Measurements from ENCODE around the gene YOD1. TPM values are rescaled to one million over a fixed set of nuclear protein-coding genes. Genes with fewer than 3 reads are reported as not detected.

Gene YOD1
- total RNA-seq, 1 donor from 2014 or later = 15.2 TPM

DNA sequence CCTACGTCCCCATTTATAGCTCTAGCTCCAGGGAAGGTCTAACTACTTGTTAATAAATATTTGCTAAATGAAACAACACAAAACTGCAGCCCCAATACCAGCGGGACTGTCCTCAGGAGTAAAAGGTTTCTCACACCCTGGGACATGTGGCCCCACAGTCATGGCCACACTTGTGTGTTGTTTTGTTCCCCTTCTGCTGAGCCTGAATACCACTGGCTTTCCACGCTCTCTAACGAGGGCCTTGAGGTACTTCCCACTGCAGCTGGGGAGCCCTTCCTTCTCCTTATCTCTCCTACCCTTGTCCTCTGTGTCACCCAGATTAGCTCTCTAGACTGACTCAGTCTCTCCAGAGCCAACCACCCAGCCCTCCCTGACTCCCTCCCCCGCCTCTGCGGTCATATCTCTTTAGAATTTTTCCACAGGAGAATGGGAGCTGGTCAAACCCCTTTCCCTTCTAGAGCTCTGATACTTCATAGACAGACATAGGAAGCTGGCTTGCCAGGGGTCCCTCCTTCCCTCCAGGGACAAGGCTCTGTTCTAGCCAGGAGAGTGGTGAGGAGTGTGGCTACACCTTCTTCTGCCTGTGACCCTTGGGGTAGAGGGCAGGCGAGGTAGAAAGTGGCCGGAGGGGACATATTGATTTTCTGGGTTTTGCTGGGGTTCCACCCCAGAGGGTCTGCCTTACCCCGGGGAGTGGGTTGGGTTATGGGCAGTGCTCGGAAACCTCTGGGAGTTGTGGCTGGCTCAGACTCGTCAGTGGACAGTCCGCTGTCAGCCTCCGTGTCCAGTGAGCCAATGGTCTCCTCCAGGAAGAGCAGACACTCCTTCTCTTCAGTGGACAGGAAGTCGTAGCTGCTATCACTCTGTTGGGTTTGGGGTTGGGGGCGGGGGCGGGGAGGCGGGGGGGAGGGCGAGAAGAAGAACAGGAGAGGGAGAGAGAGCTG is 26.5 kb downstream of the YOD1 start:
- Mint-ChIP-seq H3K4me1 (peaks cover 43% of the 10 kb centered on the region), H3K36me3 (ENCODE audit: low read depth) (no peaks in the 10 kb centered on the region), H3K9me3 (no peaks in the 10 kb centered on the region), H3K4me3 (no peak overlapping the region), H3K27me3 (ENCODE audit: low read depth) (peaks cover 3% of the 10 kb centered on the region), H3K27ac (ENCODE audit: unreplicated experiment) (peak overlapping the region; percentile 88)
- no peak for DNase-seq (ENCODE audit: low read depth, low spot score)
- TF ChIP-seq, protein P1, sequence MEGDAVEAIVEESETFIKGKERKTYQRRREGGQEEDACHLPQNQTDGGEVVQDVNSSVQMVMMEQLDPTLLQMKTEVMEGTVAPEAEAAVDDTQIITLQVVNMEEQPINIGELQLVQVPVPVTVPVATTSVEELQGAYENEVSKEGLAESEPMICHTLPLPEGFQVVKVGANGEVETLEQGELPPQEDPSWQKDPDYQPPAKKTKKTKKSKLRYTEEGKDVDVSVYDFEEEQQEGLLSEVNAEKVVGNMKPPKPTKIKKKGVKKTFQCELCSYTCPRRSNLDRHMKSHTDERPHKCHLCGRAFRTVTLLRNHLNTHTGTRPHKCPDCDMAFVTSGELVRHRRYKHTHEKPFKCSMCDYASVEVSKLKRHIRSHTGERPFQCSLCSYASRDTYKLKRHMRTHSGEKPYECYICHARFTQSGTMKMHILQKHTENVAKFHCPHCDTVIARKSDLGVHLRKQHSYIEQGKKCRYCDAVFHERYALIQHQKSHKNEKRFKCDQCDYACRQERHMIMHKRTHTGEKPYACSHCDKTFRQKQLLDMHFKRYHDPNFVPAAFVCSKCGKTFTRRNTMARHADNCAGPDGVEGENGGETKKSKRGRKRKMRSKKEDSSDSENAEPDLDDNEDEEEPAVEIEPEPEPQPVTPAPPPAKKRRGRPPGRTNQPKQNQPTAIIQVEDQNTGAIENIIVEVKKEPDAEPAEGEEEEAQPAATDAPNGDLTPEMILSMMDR (conservative IDR thresholded peaks at IDR 0.05) = no peak

DNA sequence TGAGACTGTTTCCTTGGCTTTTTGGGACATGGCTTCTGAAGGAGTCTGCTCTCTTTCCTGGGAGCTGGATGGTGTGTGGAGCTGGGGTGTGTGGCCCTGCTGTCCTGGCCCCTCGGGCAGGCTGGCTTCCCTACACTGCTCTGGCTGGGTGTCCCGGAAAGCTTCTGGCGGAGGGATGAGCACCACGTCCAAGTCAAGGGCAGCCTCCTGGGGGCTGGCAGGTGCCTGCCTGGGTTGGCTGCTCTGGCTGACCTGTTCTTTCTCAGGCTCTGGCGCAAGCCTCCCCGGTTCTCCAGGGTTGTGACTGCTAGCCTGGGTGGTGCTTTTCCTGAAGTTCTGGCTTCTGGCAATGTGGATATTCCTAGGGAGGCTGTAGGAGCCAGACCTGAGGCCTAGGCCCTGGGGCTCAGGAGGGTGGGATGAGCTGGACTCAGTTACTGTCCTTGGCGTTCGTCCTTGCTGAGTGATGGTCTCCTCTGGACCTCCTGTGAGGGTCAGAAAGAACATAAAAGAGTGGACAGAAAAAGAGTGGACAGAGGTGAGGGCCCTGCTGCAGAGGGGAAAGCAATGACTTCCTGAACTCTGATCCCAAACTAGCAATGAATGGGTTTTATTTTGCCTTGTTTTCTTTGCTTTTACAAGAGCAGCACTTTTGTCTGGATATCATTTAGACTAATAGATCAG is 27.9 kb downstream of the YOD1 start:
- Mint-ChIP-seq H3K9me3 (no peaks in the 10 kb centered on the region), H3K4me1 (peaks cover 43% of the 10 kb centered on the region), H3K4me3 (no peak overlapping the region), H3K36me3 (ENCODE audit: low read depth) (no peaks in the 10 kb centered on the region), H3K27me3 (ENCODE audit: low read depth) (no peaks in the 10 kb centered on the region), H3K27ac (ENCODE audit: unreplicated experiment) (no peak overlapping the region)
- DNase-seq (ENCODE audit: low read depth, low spot score) = no peak
- TF ChIP-seq, protein P1 (conservative IDR thresholded peaks at IDR 0.05) = no peak

- H3K27me3 Mint-ChIP-seq (ENCODE audit: low read depth) = no peaks in the 10 kb centered on the region
- TF ChIP-seq, protein P1 (conservative IDR thresholded peaks at IDR 0.05) = no peak
- no peak overlapping the region for H3K27ac Mint-ChIP-seq (ENCODE audit: unreplicated experiment)
- peaks cover 43% of the 10 kb centered on the region for H3K4me1 Mint-ChIP-seq
- H3K9me3 Mint-ChIP-seq = no peaks in the 10 kb centered on the region
- no peak for DNase-seq (ENCODE audit: low read depth, low spot score)
- no peaks in the 10 kb centered on the region for H3K36me3 Mint-ChIP-seq (ENCODE audit: low read depth)
- H3K4me3 Mint-ChIP-seq = no peak overlapping the region
These were observed 29.0 kb downstream of the YOD1 start for GRCh38 chr1:207021876-207022596.

GRCh38 chr1:207021139-207021861 is 29.7 kb downstream of the YOD1 start:
- Mint-ChIP-seq H3K4me1 (peaks cover 40% of the 10 kb centered on the region), H3K27me3 (ENCODE audit: low read depth) (no peaks in the 10 kb centered on the region), H3K36me3 (ENCODE audit: low read depth) (no peaks in the 10 kb centered on the region), H3K27ac (ENCODE audit: unreplicated experiment) (no peak overlapping the region), H3K9me3 (no peaks in the 10 kb centered on the region), H3K4me3 (no peak overlapping the region)
- no peak for DNase-seq (ENCODE audit: low read depth, low spot score)
- TF ChIP-seq, protein P1 (conservative IDR thresholded peaks at IDR 0.05) = no peak

GRCh38 chr1:207020709-207021107 is 30.3 kb downstream of the YOD1 start:
- H3K27ac Mint-ChIP-seq (ENCODE audit: unreplicated experiment) = no peak overlapping the region
- H3K9me3 Mint-ChIP-seq = no peaks in the 10 kb centered on the region
- DNase-seq (ENCODE audit: low read depth, low spot score) = no peak
- H3K27me3 Mint-ChIP-seq (ENCODE audit: low read depth) = no peaks in the 10 kb centered on the region
- H3K4me1 Mint-ChIP-seq = peaks cover 35% of the 10 kb centered on the region
- TF ChIP-seq, protein P1 (conservative IDR thresholded peaks at IDR 0.05) = no peak
- H3K4me3 Mint-ChIP-seq = no peak overlapping the region
- H3K36me3 Mint-ChIP-seq (ENCODE audit: low read depth) = no peaks in the 10 kb centered on the region

Measured in neural crest cell (in vitro differentiated cells).